ENCODE data around the gene ZNF385A. TPM values are rescaled to one million over a fixed set of nuclear protein-coding genes. Genes with fewer than 3 reads are reported as not detected.

The ZNF385A gene
- polyA plus RNA-seq, 3 donors = 7.7 to 12.9 (median 12.5) TPM

Other genes starting within 250 kb of the ZNF385A start
- gene SMUG1, start 195.7 kb downstream of the ZNF385A start, polyA plus RNA-seq (ENCODE audit: insufficient read length in 3 of 3) = 10 to 100 TPM; 29.2 to 37.4 (median 31.2) TPM
- 100 to 1,000 TPM; 116 to 138 (median 129) TPM for gene CBX5, start 104.6 kb downstream of the ZNF385A start, polyA plus RNA-seq (ENCODE audit: insufficient read length in 3 of 3)
- gene HNRNPA1, start 104.0 kb downstream of the ZNF385A start, polyA plus RNA-seq (ENCODE audit: insufficient read length in 3 of 3) = 1,000 to 10,000 TPM; 3,334 to 4,179 (median 3,887) TPM
- 1 to 10 TPM; 2.0 to 3.7 (median 2.3) TPM for gene NFE2, start 83.7 kb downstream of the ZNF385A start, polyA plus RNA-seq (ENCODE audit: insufficient read length in 3 of 3)
- 100 to 1,000 TPM; 207 to 240 (median 219) TPM for gene COPZ1, start 59.6 kb downstream of the ZNF385A start, polyA plus RNA-seq (ENCODE audit: insufficient read length in 3 of 3)
- gene GPR84, start 20.2 kb downstream of the ZNF385A start, polyA plus RNA-seq (ENCODE audit: insufficient read length in 3 of 3) = under 1 TPM; 0.07 to 0.45 (median 0.20) TPM
- gene ITGA5, start 34.5 kb upstream of the ZNF385A start, polyA plus RNA-seq (ENCODE audit: insufficient read length in 3 of 3) = 10 to 100 TPM; 41.1 to 50.6 (median 42.1) TPM
- gene GTSF1, start 88.9 kb upstream of the ZNF385A start, polyA plus RNA-seq (ENCODE audit: insufficient read length in 3 of 3) = 1 to 10 TPM in 1 of 3 donors, under 1 TPM in 1, not detected in 1; 0.12 to 1.4 TPM
- gene NCKAP1L, start 113.0 kb upstream of the ZNF385A start, polyA plus RNA-seq (ENCODE audit: insufficient read length in 3 of 3) = 1 to 10 TPM; 3.4 to 4.5 (median 3.4) TPM
- gene PDE1B, start 164.9 kb upstream of the ZNF385A start, polyA plus RNA-seq (ENCODE audit: insufficient read length in 3 of 3) = 1 to 10 TPM; 8.0 to 9.1 (median 8.3) TPM
- 10 to 100 TPM; 45.7 to 66.5 (median 54.2) TPM for gene PPP1R1A, start 203.9 kb upstream of the ZNF385A start, polyA plus RNA-seq (ENCODE audit: insufficient read length in 3 of 3)

All from renal cortex interstitium (tissue), 3 donors.